GM12872 (cell line): ENCODE results near the gene KRTAP5-2.

Experiments
- TF ChIP-seq, protein P1 (sequence below): IDR thresholded peaks from 3 replicates; pipeline ENCODE4 v1.5.1; 2011; ENCODE audit warnings: low read depth, mild to moderate bottlenecking, low read length, moderate library complexity; ENCODE audit not compliant: insufficient read depth

The KRTAP5-2 gene

DNA sequence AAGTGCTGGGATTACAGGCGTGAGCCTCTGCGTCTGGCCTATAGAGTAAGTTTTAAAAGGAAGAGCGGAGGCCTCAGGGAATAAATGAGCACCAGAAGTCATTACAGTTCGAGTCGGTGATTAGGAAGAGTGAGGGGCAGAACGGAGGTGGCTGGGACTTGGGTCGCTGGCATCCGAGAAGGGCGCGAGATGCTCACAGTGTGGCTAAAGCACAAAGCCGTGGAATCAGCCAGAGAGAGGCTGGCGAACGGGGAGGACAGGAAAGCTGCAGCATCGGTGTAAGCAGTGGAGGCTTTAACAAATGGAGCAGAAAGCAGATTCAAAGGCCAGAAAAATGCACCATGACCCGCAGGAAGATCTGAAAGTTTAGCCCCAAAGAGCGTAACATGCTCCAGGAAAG is 26.5 kb upstream of the KRTAP5-2 start:
- TF ChIP-seq, protein P1, sequence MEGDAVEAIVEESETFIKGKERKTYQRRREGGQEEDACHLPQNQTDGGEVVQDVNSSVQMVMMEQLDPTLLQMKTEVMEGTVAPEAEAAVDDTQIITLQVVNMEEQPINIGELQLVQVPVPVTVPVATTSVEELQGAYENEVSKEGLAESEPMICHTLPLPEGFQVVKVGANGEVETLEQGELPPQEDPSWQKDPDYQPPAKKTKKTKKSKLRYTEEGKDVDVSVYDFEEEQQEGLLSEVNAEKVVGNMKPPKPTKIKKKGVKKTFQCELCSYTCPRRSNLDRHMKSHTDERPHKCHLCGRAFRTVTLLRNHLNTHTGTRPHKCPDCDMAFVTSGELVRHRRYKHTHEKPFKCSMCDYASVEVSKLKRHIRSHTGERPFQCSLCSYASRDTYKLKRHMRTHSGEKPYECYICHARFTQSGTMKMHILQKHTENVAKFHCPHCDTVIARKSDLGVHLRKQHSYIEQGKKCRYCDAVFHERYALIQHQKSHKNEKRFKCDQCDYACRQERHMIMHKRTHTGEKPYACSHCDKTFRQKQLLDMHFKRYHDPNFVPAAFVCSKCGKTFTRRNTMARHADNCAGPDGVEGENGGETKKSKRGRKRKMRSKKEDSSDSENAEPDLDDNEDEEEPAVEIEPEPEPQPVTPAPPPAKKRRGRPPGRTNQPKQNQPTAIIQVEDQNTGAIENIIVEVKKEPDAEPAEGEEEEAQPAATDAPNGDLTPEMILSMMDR = no peak

- TF ChIP-seq, protein P1 = no peak
These were observed 25.6 kb upstream of the KRTAP5-2 start for GRCh38 chr11:1623716-1624115.

DNA sequence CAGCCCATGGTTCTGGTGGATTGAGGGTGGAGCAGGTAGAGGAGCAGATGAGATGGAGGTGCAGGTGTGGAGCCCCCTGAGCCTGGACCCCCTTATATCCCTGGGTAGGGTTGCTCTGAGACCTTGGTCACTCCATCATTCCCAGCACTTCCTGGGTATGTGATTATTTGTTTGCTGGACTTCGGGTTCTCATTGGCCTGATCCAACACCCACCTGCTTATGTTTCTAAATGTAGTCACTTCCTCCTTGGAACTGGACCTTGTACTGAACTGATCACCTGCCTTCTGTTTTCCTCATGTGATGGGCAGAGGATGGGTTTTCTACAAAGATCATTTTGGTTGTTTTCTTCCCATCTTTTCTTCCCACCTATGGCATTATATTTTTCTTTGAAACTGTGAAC is 24.0 kb upstream of the KRTAP5-2 start, which contains the start of gene KRTAP5-4:
KRTAP5-4 (minus strand) TSS at position 53 of the 400 bp plus-strand sequence; CDS start at position 8, 45 bp downstream.
- TF ChIP-seq, protein P1 = no peak

DNA sequence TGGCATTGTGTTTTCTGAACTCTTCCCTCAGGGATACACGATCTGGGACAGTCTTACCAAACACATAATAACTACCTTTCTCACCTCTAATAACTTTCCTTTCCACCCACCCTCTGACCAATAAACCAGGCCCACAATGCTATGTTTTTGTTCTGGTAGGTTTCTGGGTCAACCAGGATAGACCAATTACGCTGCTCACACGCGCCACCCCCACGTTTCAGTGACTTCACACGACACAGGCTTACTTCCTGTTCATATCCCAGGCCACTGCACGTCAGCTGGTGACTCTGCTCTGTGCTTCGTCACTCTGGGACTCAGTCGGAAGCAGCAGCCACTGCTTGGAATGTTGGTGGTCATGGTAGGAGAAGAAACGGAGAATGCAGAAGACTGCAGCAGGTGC is 21.4 kb upstream of the KRTAP5-2 start:
- TF ChIP-seq, protein P1 = no peak

GRCh38 chr11:1618231-1618630 is 20.1 kb upstream of the KRTAP5-2 start:
- TF ChIP-seq, protein P1 = no peak

- TF ChIP-seq, protein P1 = no peak
These were observed 10.3 kb upstream of the KRTAP5-2 start, which contains the start of gene KRTAP5-3 for GRCh38 chr11:1608363-1608762. Gene KRTAP5-3 (minus strand): TSS chr11:1608463. CDS start chr11:1608385, 78 bp downstream.

DNA sequence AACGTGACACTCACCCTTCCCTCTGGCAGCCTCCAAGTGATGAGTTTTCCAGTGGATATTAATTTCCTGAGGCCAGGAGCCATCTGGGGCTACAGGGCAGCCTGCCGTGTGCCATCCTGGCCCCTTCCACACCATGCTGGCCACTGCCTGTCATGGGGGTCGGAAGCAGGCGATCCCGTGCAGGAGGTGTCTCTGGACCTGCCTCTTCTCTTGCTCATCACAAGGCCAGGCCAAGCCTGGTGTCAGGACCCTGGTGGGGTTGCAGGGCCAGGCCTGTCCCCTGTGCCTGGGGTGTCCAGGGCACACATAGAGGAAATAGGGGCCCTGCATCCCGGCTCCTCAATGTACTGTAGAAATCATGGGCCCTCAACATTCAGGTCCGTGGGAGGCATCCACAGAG is 6.6 kb upstream of the KRTAP5-2 start:
- TF ChIP-seq, protein P1 = no peak
